GM21447 (cell line): Measurements from ENCODE around the gene DDX31.
A peak's percentile ranks its signal among the peaks of the same experiment; 100 is the strongest.

Experiments used
- ATAC-seq: cut with Tn5 transposase; IDR thresholded peaks from one replicate; pipeline ENCODE4 v1.9.1; 2021; ENCODE audit not compliant: unreplicated experiment

The DDX31 gene

GRCh38 chr9:132673355-132673754, 3.6 kb upstream of the DDX31 start:
- ATAC-seq = no peak

GRCh38 chr9:132672413-132672690, 2.6 kb upstream of the DDX31 start:
- no peak for ATAC-seq

GRCh38 chr9:132671620-132672412, 2.0 kb upstream of the DDX31 start:
- ATAC-seq = no peak

- ATAC-seq = peak; percentile 26
Measured at GRCh38 chr9:132670457-132671391, 941 bp upstream of the DDX31 start, which contains the start of gene GTF3C4. GTF3C4 (plus strand) TSS chr9:132670464; CDS start chr9:132670599, 135 bp downstream.

GRCh38 chr9:132669319-132669697, 475 bp downstream of the DDX31 start:
- no peak for ATAC-seq

- ATAC-seq = no peak
Measured at GRCh38 chr9:132663851-132664250, 5.9 kb downstream of the DDX31 start.

- no peak for ATAC-seq
Measured at GRCh38 chr9:132663117-132663516, 6.7 kb downstream of the DDX31 start.

GRCh38 chr9:132662152-132662945, 7.4 kb downstream of the DDX31 start:
- ATAC-seq = no peak

GRCh38 chr9:132656299-132656698, 13.5 kb downstream of the DDX31 start:
- no peak for ATAC-seq

GRCh38 chr9:132651259-132651658, 18.5 kb downstream of the DDX31 start:
- no peak for ATAC-seq

GRCh38 chr9:132648685-132649084, 21.1 kb downstream of the DDX31 start:
- ATAC-seq = no peak

- no peak for ATAC-seq
Measured at GRCh38 chr9:132648283-132648682, 21.5 kb downstream of the DDX31 start.

GRCh38 chr9:132647806-132648205, 22.0 kb downstream of the DDX31 start:
- no peak for ATAC-seq

GRCh38 chr9:132647355-132647754, 22.4 kb downstream of the DDX31 start:
- no peak for ATAC-seq

GRCh38 chr9:132646726-132647125, 23.1 kb downstream of the DDX31 start:
- ATAC-seq = no peak

GRCh38 chr9:132645711-132646110, 24.1 kb downstream of the DDX31 start:
- ATAC-seq = no peak

GRCh38 chr9:132645306-132645705, 24.5 kb downstream of the DDX31 start:
- ATAC-seq = no peak

GRCh38 chr9:132644251-132644650, 25.5 kb downstream of the DDX31 start:
- ATAC-seq = no peak

GRCh38 chr9:132641216-132641615, 28.6 kb downstream of the DDX31 start:
- ATAC-seq = no peak

- ATAC-seq = no peak
Measured at GRCh38 chr9:132639322-132639721, 30.5 kb downstream of the DDX31 start.

- ATAC-seq = no peak
Measured at GRCh38 chr9:132638240-132638639, 31.5 kb downstream of the DDX31 start.
